HCT116 (cell line): ENCODE data around the gene ZSWIM7. TPM values are rescaled to one million over a fixed set of nuclear protein-coding genes. Genes with fewer than 3 reads are reported as not detected.

ENCODE experiments used
- ATAC-seq: fragments of 200-7000 bp; cut with Tn5 transposase; 2 replicates; pipeline ENCODE4 v1.9.1; 2020; ENCODE audit warnings: mild to moderate bottlenecking, moderate library complexity
- BruUV-seq: library from RNA; stranded (reverse); fragments of 400-500 nt; replicated peaks from 2 replicates; lab custom pipeline; 2021; lab: Mats Ljungman, UMichigan
- CTCF ChIA-PET: fragments of 300-600 bp; sonication (Branson Sonifier 250); formaldehyde crosslinking; loops from one replicate; lab custom pipeline; 2021; ENCODE audit warnings: antibody characterized with exemption; lab: Charles Lee
- POLR2A ChIA-PET: fragments of 300-600, 350-600 bp; sonication (Branson Sonifier 250); formaldehyde crosslinking; loops from one replicate; lab custom pipeline; 2021; ENCODE audit warnings: antibody characterized with exemption; lab: Charles Lee
- RAD21 ChIA-PET, 2 experiments: fragments of 300-600 bp; sonication (Branson Sonifier 250); formaldehyde crosslinking; loops; one replicate each; lab custom pipeline; 2023; ENCODE audit warnings: low total read pairs in 2 of 2; ENCODE audit not compliant: uncharacterized antibody in 2 of 2, unreplicated experiment in 2 of 2, low non-redundant PET in 1 of 2; lab: Charles Lee
- DNase-seq: peaks from one replicate; pipeline ENCODE4 v3.0.0-alpha.2; 2010; ENCODE audit warnings: low read depth, low spot score
- H2AFZ ChIP-seq: fragments of 200-600 bp; shearing (Covaris generic), sonication (generic); 2 replicates; pipeline ENCODE4 v1.6.1; 2017; ENCODE audit warnings: low read depth, mixed run types, mixed read lengths, antibody characterized with exemption, low read length; ENCODE audit not compliant: poor library complexity, severe bottlenecking
- H3K27ac ChIP-seq: 2 replicates; pipeline ENCODE4 v1.5.1; 2012; ENCODE audit warnings: low read depth, low read length
- H3K27me3 ChIP-seq: fragments of 200-600 bp; sonication (generic); 2 replicates; pipeline ENCODE4 v1.6.1; 2016; ENCODE audit warnings: mixed run types, low read length, mixed read lengths; ENCODE audit not compliant: insufficient read depth
- H3K36me3 ChIP-seq, 2 experiments: fragments of 200-500 bp in 1 of 2; fragments of 200-600 bp in 1 of 2; sonication (Bioruptor generic) in 1 of 2; sonication (generic) in 1 of 2; 2 replicates each; pipeline versions ENCODE4 v1.5.1 to v1.6.1; 2014 to 2016; ENCODE audit warnings: low read length in 2 of 2, inconsistent platforms in 1 of 2, mixed read lengths in 1 of 2, mixed run types in 1 of 2; ENCODE audit not compliant: insufficient read depth in 2 of 2, control insufficient read depth in 1 of 2
- H3K4me1 ChIP-seq, 2 experiments: fragments of 200-600 bp in 1 of 2; sonication (generic) in 1 of 2; 2 replicates each; pipeline versions ENCODE4 v1.5.1 to v1.6.1; 2012 to 2017; ENCODE audit warnings: low read length in 2 of 2, inconsistent platforms in 1 of 2, mild to moderate bottlenecking in 1 of 2, mixed read lengths in 1 of 2, mixed run types in 1 of 2, moderate library complexity in 1 of 2; ENCODE audit not compliant: insufficient read depth in 2 of 2, control insufficient read depth in 1 of 2
- H3K4me2 ChIP-seq: fragments of 200-600 bp; sonication (generic); 2 replicates; pipeline ENCODE4 v1.6.1; 2017; ENCODE audit warnings: mixed run types, low read length, mixed read lengths
- H3K4me3 ChIP-seq, 2 experiments: fragments of 200-600 bp in 1 of 2; sonication (generic) in 1 of 2; replicated peaks in 1 of 2; 2 replicates each; pipeline ENCODE4 v1.5.1; 2011 to 2016; ENCODE audit warnings: low read length in 2 of 2, control low read depth in 1 of 2, low read depth in 1 of 2, mild to moderate bottlenecking in 1 of 2, mixed read lengths in 1 of 2, mixed run types in 1 of 2
- H3K79me2 ChIP-seq: fragments of 200-600 bp; sonication (generic); 2 replicates; pipeline ENCODE4 v1.6.1; 2017; ENCODE audit warnings: mild to moderate bottlenecking, mixed run types, low read length, moderate library complexity, mixed read lengths; ENCODE audit not compliant: insufficient read depth
- H3K9ac ChIP-seq: fragments of 200-600 bp; sonication (generic); 2 replicates; pipeline ENCODE4 v1.6.1; 2016; ENCODE audit warnings: low read length, mixed read lengths
- H3K9me2 ChIP-seq: fragments of 200-600 bp; sonication (generic), shearing (Covaris generic); 2 replicates; pipeline ENCODE4 v1.6.1; 2017; ENCODE audit warnings: mixed run types, mild to moderate bottlenecking, moderate library complexity; ENCODE audit not compliant: insufficient read depth
- H3K9me3 ChIP-seq, 2 experiments: fragments of 200-500 bp in 1 of 2; fragments of 200-600 bp in 1 of 2; sonication (Bioruptor generic) in 1 of 2; sonication (generic) in 1 of 2; 2 replicates each; pipeline ENCODE4 v1.6.1; 2014 to 2017; ENCODE audit warnings: low read length in 2 of 2, mixed read lengths in 2 of 2, inconsistent platforms in 1 of 2, low read depth in 1 of 2, mild to moderate bottlenecking in 1 of 2, mixed run types in 1 of 2, moderate library complexity in 1 of 2; ENCODE audit not compliant: control insufficient read depth in 1 of 2, insufficient read depth in 1 of 2
- H4K20me1 ChIP-seq: fragments of 200-600 bp; sonication (generic), shearing (Covaris generic); 2 replicates; pipeline ENCODE4 v1.6.1; 2017; ENCODE audit warnings: mixed run types, mild to moderate bottlenecking, moderate library complexity; ENCODE audit not compliant: insufficient read depth
- CEBPB ChIP-seq: IDR thresholded peaks from 2 replicates; pipeline ENCODE4 v1.6.1; 2012; ENCODE audit warnings: low read depth
- EGR1 ChIP-seq: IDR thresholded peaks from 2 replicates; pipeline ENCODE4 v1.6.1; 2012; ENCODE audit warnings: low read depth
- JUND ChIP-seq: IDR thresholded peaks from 2 replicates; pipeline ENCODE4 v1.6.1; 2012
- POLR2A ChIP-seq: IDR thresholded peaks from 2 replicates; pipeline ENCODE4 v1.7.0; 2011; ENCODE audit warnings: borderline replicate concordance; ENCODE audit not compliant: insufficient read depth, insufficient read length; ENCODE audit errors: extremely low read depth
- SP1 ChIP-seq: IDR thresholded peaks from 2 replicates; pipeline ENCODE4 v1.6.1; 2012; ENCODE audit warnings: low read depth
- TCF7L2 ChIP-seq: IDR thresholded peaks from 2 replicates; pipeline ENCODE4 v1.7.0; 2011; ENCODE audit warnings: borderline replicate concordance, inconsistent platforms; ENCODE audit not compliant: insufficient read depth, insufficient read length; ENCODE audit errors: extremely low read depth
- YY1 ChIP-seq: IDR thresholded peaks from 2 replicates; pipeline ENCODE4 v1.6.1; 2011; ENCODE audit warnings: low read length, low read depth, moderate library complexity, mild to moderate bottlenecking; ENCODE audit not compliant: insufficient replicate concordance; ENCODE audit errors: extremely low read depth
- ZFX ChIP-seq: fragments of 450-650 bp; IDR thresholded peaks from 2 replicates; pipeline ENCODE4 v1.6.1; 2017
- intact Hi-C: fragments of 100-400 bp; cut with micrococcal nuclease; formaldehyde crosslinking; loops from 2 replicates; pipeline ENCODE4 v1.10.0; 2022
- total RNA-seq: library from RNA; stranded (reverse); gene quantifications from one replicate; pipeline ENCODE4 v1.2.1, GENCODE V29; 2021; ENCODE audit not compliant: unreplicated experiment

ZSWIM7 gene
- total RNA-seq, 1 experiment from 2014 or later = 33.5 TPM

GRCh38 chr17:15945527-15946191 lies 53.8 kb downstream of the ZSWIM7 start:
- H3K27ac ChIP-seq = peak overlapping the region; percentile 92
- H3K4me1 ChIP-seq = peaks cover 17 to 62% of the 10 kb centered on the region in 2 experiments
- DNase-seq = no peak
- ChIA-PET CTCF (interaction anchor here (0.7 to 2.4 kb wide), 6 partner anchors 9 to 64 kb away, joined by 3 to 13 read pairs (median 3); partner anchors contain the start of genes TTC19 and ZSWIM7), RAD21 (interaction anchor here (0.6 to 0.9 kb wide), 3 partner anchors 13 to 53 kb away, joined by 3 read pairs; no protein-coding TSS in a partner anchor), POLR2A (interaction anchor here (1.4 to 3.9 kb wide), 5 partner anchors 7 to 54 kb away, joined by 4 to 20 read pairs (median 9); partner anchors contain the start of genes TTC19 and ZSWIM7)
- peak; percentile 5 for ATAC-seq
- H3K4me3 ChIP-seq = peak overlapping the region; percentile 56 to 86
- no peaks in the 10 kb centered on the region for H4K20me1 ChIP-seq
- no TSS peak for BruUV-seq
- TF ChIP-seq SP1 (no peak), YY1 (no peak), ZFX (0 out of 2 replicates have a peak, but pooled peaks have one; percentile 19), POLR2A (no peak), EGR1 (no peak), TCF7L2 (no peak), JUND (no peak), CEBPB (no peak)
- no peaks in the 10 kb centered on the region for H3K9me3 ChIP-seq
- H3K79me2 ChIP-seq = peaks cover 56% of the 10 kb centered on the region
- peak overlapping the region; percentile 99 for H3K4me2 ChIP-seq
- H3K9me2 ChIP-seq = no peaks in the 10 kb centered on the region
- no peaks in the 10 kb centered on the region for H3K27me3 ChIP-seq
- H2AFZ ChIP-seq = no peak overlapping the region
- intact Hi-C loops = loop anchor here (1.0 to 5.0 kb wide), 3 partner anchors 12 to 688 kb away; partner anchors contain the start of genes TTC19 and ZSWIM7
- peak overlapping the region; percentile 91 for H3K9ac ChIP-seq
- peaks cover 0 to 8% of the 10 kb centered on the region in 2 experiments; a peak in 1 of 4 replicates for H3K36me3 ChIP-seq
